HG03135 (cell line): ENCODE data around the gene KLHL30.

ENCODE experiments used
- ATAC-seq: cut with Tn5 transposase; IDR thresholded peaks from one replicate; pipeline ENCODE4 v1.9.1; 2021; ENCODE audit warnings: mild to moderate bottlenecking, moderate library complexity; ENCODE audit not compliant: unreplicated experiment

KLHL30 gene

GRCh38 chr2:238144262-238144661, 5.8 kb downstream of the KLHL30 start:
- ATAC-seq = no peak

- no peak for ATAC-seq
Measured at GRCh38 chr2:238145046-238145445, 6.6 kb downstream of the KLHL30 start.

- no peak for ATAC-seq
Measured at GRCh38 chr2:238145851-238146250, 7.4 kb downstream of the KLHL30 start.

GRCh38 chr2:238146884-238147544, 8.5 kb downstream of the KLHL30 start:
- ATAC-seq = no peak

- no peak for ATAC-seq
Measured at GRCh38 chr2:238148981-238149380, 10.5 kb downstream of the KLHL30 start.

GRCh38 chr2:238149841-238150572, 11.5 kb downstream of the KLHL30 start:
- ATAC-seq = no peak

GRCh38 chr2:238150686-238151085, 12.2 kb downstream of the KLHL30 start:
- no peak for ATAC-seq

- ATAC-seq = no peak
Measured at GRCh38 chr2:238151205-238151604, 12.7 kb downstream of the KLHL30 start.

GRCh38 chr2:238151628-238152235, 13.3 kb downstream of the KLHL30 start:
- no peak for ATAC-seq

- no peak for ATAC-seq
Measured at GRCh38 chr2:238152771-238153688, 14.6 kb downstream of the KLHL30 start.

GRCh38 chr2:238154570-238154969, 16.1 kb downstream of the KLHL30 start:
- no peak for ATAC-seq

- ATAC-seq = no peak
Measured at GRCh38 chr2:238155051-238155760, 16.7 kb downstream of the KLHL30 start.

GRCh38 chr2:238155761-238156694, 17.6 kb downstream of the KLHL30 start:
- ATAC-seq = no peak

GRCh38 chr2:238157506-238158017, 19.1 kb downstream of the KLHL30 start:
- no peak for ATAC-seq

- ATAC-seq = no peak
Measured at GRCh38 chr2:238158018-238158508, 19.6 kb downstream of the KLHL30 start.

GRCh38 chr2:238158509-238159070, 20.1 kb downstream of the KLHL30 start, which contains the start of gene ERFE:
ERFE (plus strand) TSS chr2:238158970; CDS start chr2:238159008, 38 bp downstream.
- ATAC-seq = no peak

- ATAC-seq = no peak
Measured at GRCh38 chr2:238159071-238159539, 20.6 kb downstream of the KLHL30 start.

GRCh38 chr2:238159661-238160205, 21.3 kb downstream of the KLHL30 start:
- no peak for ATAC-seq
